NK-92 (cell line): Measurements from ENCODE around the gene ACTR3C.
"Not testable (repeated sequence)": the region's sequence is repeated elsewhere in the genome, so short reads cannot be mapped to it uniquely, and the experiment has no call there.

Experiments
- DNase-seq: peaks from one replicate; lab custom pipeline; 2025; ENCODE audit not compliant: unreplicated experiment; lab: John Stamatoyannopoulos, UW

ACTR3C gene

DNA sequence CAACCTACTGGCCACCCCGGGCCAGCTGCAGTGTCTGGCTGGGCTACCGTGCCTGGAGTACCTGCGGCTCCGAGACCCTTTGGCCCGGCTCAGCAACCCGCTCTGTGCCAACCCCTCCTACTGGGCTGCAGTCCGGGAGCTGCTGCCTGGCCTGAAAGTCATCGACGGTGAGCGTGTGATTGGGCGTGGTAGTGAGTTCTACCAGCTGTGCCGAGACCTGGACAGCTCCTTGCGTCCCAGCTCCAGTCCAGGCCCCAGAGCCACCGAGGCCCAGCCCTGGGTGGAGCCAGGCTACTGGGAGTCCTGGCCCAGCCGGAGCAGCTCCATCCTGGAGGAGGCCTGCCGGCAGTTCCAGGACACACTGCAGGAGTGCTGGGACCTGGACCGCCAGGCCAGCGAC is 13.8 kb upstream of the ACTR3C start:
- DNase-seq = no peak

DNA sequence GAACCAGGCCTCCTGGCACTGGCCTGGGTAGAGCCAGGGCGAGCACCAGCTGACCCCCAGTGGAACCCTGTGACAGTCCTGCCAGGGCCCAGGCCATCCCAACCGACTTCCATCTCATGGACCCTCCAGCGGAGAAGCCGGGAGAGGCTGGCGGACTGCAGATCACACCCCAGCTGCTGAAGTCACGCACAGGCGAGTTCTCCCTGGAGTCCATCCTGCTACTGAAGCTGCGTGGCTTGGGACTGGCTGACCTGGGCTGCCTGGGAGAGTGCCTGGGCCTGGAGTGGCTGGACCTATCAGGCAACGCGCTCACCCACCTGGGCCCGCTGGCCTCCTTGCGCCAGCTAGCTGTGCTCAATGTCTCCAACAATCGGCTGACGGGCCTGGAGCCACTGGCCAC is 13.4 kb upstream of the ACTR3C start:
- DNase-seq = no peak

DNA sequence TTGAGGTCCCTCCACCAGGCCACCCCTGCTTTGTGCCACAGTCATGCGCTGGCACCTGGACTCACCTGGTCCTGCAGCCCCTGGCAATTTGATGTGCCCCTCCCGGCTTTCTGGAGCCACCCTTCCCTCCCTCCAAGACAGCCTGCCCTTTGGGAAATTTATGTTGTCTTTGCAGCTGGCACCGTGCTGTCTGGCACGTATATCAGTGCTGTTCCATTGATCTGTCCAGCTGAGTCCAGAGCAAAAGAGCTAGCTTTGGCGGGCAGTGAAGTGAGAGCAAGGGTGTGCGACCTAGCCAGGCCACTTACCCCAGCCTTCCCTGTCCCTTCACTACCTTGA is 12.4 kb upstream of the ACTR3C start:
- DNase-seq = no peak

DNA sequence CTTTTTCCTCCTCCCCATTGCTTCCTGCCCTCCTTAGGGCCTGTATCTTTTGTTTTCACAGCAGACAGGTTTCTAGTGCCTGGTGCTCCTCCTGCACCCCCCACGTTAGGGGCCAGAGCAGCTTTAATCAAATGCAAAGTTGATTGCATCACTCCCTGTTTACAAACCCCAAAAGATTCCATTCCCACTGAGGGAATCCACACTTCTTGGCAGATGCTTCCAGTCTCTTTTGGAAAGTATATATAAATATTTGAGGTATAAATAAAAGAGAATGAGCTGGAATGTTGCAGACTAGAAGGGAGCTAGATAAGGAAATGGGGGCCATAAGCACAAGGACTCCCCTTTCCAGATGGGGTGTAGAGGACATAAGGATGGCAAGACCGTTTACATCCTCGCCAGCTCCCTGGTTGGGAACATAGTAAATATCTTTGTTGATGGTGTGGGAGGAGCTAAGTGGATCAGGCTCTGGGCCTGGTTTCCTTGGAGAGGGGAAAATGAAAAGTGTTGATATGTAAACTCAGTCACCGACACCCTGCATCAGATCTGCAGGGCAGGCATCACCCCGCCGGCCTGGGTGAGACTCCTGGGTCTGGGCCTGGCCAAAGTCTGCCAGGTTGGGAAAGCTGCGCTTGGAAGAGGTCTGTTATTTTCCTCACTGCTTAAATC is 11.9 kb upstream of the ACTR3C start:
- DNase-seq = no peak

DNA sequence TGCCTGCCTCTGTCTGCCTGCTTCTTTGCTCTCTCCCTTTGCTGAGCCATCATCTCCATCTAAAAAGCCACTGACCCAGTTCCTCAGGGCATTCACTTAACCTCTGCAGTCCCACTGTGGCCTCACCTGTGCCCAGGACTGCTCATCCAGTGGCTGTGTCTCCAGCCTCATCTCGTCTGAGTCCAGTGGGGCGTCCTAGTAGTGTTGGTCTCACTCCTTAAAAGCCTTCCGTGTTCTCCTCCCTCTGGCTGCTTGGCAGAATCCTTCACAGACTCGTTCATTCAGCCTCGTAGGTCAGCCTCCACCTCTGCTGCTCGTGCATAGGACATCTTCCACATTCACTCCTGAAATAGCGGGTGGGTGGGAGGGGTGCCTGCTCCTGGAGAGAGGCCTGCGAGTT is 10.8 kb upstream of the ACTR3C start:
- no peak for DNase-seq

DNA sequence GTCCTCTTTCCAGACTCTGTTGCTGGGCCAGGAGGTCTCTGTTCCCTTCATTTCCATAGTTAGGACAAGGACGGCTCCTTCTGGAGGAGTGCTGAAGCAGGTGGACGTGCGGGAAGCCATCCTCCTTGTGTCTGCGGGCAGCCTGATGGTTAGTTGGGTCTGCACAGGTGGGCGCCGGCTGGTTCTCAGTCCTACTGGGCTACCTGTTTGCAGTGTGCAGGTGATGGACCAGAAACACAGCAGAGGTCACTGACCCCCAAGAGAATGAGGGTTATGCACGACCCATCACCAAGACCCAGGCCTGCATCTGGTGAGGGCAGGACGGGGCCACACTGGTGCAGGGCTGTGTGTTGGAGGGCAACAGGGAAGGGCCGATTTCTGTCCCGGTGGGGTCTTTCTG is 10.3 kb upstream of the ACTR3C start:
- DNase-seq = no peak

DNA sequence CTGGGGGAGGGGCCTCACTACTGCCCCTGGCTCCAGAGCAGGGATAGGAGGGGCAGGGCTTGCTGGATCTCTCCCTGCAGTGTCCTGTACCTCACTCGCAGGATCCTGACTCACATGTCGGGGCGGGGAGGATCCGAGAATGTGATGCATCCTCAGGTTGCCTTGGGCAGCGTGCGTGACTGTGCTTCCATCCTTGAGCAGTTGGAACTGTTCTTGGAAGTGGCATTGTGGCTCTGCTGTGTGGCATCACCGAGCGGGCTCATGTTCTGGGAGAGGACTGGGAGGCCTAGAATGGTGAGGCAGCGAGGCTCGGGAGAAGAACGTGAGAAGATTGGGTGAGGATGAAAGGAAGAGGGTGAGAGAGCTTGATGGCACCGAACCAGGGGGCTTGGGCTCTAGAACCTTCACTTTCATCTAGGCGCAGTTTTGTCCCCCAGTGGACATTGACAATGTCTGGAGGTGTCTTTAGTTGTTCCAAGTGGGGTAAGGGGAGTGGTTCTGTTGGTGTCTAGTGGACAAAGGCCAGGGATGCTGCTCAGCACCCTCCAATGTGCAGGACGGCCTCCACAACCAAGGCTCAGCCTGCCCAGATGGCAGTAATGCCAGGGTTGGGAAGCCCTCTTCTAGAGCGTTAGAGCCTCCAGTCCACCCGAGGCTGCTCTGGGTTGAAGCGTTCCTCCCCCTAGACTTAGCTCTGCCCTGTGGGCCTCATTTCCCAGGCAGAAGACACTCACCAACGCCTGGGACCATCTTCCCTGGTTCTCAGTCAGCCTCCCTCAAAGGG is 9.7 kb upstream of the ACTR3C start:
- DNase-seq = no peak

DNA sequence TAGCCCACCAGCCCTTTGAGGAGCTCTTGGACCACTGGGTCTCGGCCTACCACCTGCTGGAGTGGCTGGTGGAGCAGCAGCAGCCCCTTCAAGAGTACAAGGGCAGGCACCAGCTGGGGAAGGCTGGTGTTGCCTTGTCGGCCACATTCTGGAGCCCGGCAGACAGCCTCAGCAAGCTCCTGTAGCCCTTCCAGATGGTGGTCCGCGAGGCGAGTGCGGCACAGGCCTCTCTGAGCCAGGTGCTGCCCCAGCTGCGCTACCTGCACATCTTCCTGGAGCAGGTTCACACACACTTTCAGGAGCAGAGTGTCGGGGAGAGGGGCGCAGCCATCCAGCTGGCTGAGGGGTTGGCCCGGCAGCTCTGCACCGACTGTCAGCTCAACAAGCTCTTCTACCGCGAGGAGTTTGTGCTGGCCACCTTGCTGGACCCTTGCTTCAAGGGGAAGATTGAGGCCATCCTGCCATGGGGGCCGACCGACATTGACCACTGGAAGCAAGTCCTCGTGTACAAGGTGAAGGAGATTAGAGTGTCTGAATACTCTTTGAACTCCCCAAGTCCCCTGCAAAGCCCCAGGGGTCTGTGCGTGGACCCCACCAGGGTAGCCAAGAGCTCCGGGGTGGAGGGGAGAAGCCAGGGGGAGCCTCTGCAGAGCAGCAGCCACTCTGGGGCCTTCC is 7.0 kb upstream of the ACTR3C start:
- DNase-seq = no peak

DNA sequence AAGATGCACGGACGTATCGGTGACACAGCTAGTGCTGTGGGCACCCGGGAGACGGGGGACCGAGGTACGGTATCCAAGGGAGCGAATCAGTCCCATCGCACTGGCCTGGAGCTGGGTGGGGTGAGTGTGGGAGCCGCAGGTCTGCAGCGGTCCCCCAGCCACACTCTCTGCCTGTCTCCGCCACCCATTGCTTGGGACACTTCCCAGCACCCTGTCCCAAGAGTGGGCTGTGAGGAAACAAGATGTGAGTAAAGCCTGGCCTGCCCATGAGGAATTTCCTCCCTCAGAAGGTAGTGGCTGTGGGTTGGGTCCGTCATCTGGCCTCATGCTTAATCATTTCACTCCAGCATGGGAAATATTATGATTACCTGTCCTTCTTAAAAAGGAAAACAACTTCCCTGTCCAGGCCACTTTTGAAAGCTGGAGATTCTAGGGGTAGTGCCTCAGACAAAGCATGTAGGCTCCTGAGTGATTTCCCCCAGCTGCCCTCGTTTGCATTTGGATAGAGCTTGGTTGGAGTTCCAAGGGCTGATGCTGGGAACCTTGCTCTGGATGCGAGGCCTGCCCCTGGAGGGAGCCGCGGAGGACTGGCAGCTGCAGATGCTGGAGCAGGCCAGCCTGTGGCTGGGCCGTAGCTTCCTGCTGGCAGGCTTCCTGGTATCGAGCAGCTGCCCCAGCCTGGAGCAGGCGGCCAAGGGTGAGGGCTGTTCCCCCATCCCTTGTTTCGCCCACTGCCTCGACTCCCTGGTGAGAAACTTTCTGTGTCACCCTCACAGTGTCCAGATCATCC is 6.2 kb upstream of the ACTR3C start:
- DNase-seq = no peak

DNA sequence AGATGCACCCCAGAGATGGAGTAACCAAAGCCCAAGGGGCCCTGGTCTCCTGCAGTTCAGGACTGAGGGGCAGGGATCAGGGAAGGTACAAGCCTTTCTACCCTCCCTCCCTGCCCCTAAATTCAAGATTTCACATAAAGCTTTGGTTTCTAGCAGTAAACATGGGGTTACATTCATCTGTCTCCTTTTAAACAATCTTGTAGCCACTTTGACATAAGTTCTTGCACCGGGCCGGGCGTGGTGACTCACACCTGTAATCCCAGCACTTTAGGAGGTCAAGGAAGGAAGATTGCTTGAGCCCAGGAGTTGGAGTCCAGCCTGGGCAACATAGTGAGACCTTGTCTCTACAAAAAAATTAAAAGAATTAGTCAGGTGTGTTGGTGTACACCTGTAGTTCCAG is 4.0 kb upstream of the ACTR3C start:
- no peak for DNase-seq

DNA sequence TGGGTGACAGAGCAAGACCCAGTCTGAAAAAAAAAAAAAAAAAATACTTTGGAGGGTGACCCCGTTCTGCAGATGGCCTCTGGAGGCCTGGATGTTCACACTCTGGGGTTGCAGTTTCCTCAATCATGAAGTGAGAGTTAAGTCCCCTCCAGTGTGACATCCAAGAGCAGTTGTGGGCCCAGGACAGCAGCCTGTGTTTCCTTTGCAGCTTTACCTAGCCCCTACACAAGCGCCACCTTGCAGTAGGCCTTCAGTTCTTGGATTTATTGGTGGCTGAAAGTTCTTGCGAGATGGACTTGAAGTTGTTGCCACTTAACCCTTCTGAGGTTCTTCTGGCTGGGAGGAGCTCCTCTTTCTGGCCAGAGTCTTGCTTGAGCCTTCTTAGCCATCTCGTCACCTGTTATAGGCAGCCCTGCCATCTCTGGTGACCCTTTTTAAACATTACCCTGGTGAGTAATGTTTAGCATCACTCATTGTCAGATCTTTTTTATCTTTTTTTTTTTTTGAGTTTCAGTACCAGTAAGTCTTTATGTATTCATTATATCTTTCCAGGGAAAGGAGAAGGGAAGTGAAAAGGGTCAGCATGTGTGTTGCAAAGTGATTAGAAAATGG is 3.4 kb upstream of the ACTR3C start:
- DNase-seq = no peak

DNA sequence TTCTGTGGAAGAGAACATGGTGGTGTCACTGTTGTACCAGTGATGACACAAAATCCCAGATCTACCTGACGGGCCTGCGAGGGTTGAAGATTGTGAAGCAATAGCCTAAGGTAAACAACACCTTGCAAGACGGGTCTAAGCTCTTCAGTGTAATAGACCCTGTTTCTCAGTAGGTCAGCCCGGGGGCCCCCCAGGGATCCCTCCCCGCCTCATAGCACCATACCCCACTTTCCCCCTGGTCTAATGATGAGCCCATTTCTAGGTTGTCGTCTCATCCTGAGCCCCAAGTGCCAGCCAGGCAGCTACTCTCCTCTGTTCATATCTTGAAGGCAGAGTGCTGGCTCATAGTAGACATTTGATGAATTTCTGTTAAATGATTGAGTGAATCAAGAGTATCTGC is 2.6 kb upstream of the ACTR3C start:
- no peak for DNase-seq

DNA sequence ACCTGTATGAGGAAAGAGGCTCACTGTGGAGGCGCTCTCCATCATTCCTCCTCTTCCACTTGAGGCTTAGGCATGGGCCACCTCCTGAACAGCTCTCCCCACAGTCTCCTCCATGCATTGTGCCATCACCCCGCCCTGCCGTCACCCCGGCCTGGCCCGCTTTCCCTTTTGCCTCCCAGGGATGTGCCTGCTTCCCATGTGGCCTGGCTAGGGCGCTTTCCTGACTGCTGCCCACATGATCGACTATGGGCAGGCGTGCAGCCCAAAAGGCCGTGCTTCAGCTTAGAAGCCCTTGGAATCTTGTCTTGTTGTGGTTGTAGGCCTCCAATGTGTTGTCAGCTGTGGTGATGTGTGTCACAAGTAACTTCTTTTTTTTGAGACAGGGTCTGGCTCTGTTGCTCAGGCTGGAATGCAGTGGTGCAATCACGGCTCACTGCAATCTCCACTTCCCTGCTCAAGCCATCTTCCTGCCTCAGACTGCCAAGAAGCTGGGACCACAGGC is 1.8 kb upstream of the ACTR3C start:
- no peak for DNase-seq

DNA sequence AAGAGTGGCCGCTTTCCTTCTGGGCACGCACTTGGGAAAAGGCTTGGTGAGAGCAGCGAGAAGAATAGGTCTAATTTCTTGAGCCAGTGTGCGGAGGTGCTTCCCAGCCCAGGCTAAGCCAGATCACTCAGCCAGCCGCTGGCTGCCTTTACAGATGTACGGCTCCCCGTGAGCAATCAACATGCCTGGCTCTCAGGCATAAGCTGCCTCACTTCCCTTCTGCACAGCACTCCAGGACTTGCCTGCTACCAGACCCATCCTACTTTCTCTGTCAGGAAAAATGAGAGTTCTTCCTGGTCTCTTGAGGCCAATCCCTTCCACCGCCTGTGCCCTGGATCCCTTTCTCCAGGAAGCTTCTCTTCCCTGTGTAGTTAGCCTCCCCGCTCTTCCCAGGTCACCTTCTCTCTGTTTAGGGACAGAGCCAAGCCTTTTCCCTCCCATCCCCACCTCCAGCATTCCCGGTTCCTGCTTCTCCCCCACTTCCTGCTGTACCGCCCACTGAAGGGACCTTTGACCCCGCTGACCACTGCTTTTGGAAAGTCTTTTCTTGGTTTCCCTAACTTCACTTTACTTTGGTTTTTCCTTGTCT is 1.1 kb upstream of the ACTR3C start:
- DNase-seq = no peak

DNA sequence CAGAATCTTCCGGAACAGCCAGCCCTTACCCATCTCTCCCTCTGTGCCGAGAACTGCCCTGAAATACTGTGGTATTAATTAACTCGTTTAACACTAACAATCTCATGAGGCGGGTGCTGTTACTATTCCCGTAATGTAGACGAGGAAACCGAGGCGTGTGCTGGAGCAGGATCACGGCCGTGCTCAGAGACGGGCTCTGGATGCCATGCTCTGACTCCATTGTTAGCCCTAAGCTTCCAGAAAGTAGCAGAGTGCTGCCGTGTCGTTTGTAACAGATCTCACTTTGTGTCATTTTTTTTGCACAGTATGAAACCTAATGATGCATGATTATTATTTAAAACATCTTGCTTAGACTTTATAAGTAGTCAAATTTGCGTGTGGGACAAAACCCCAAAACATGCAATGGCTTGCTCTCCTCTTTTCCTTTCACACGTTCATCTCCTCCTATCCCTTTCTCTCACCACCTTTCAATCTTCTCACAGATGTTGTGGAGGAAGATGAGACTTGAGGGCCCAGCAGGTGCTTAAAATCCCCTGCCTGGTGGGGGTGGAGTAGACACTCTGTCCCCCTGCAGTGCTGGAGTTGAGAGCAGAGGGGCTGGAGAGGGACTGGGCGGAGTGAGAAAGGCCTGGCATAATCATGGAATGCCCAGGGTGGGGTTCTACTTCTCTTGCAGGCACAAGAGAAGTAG is 482 bp upstream of the ACTR3C start:
- no peak for DNase-seq

DNA sequence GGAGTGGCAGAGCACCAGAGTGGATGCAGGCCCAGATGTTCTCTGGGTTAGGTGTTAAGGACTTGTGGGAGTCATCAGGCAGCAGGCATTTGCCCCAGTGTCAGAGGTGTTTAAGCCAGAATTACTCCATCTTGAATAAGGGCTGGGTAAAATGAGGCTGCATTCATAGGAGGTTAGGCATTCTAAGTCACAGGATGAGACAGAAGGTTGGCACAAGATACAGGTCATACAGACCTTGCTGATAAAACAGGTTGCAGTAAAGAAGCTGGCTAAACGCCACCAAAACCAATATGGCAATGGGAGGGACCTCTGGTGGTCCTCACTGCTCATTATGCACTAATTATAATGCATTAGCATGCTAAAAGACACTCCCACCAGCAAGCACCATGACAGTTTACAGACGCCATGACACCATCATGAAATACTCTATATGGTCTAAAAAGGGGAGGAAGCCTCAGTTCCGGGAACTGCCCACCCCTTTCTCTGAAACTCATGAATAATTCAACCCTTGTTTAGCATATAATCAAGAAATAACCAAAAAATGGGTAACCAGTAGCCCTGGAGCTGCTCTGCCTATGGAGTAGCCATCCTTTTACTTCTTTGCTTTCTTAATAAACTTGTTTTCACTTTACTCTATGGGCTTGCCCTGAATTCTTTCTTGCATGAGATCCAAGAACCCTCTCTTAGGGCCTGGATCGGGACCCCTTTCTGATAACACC is 1.1 kb downstream of the ACTR3C start:
- DNase-seq = no peak

DNA sequence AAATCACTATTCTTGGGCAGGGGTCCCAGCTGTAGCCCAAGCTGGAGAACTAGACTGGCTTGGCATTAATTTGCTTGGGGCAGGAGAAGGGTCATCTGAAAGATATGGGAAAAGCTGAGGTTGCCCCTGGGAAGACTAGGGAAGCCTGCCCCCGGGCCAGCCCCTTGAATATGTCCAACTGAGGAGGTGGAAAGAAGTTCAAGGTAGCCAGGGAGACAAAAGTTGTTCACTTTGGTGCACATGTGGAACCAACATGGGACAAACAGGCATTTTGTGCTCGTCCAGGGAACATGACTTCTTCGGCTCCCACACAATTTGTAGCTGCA is 1.6 kb downstream of the ACTR3C start:
- DNase-seq = no peak

DNA sequence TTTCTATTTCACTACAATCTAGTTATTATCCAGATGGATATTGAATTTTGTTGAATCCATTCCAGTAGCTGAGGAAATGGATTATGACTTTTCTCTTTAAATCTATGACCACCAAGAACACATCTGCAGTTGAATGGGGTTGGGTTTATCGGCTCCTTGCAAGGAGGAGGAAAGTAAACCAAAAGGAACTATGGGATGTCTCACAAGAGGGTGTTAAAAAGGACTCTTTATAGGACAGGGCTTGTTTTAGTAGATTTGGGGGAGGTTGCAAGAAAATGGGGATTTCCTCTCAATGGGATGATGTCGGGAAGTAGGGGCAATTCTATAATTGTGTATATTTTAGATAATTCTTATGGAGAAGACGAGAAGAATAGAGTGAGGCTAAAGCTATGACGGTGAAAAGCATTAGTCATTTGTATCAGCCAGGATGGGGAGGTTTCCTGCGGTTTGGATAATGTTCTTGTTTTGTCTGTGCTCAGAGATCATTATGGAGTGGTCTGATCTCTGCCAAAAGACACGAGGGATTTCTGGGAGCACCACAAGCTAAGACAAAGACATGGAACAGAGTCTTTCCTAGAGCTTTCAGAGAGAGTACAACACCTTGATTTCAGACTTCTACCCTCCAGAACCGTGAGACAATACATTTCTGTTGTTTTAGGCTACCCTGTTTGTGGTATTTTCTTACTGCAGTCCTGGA is 5.4 kb downstream of the ACTR3C start:
- no peak for DNase-seq

DNA sequence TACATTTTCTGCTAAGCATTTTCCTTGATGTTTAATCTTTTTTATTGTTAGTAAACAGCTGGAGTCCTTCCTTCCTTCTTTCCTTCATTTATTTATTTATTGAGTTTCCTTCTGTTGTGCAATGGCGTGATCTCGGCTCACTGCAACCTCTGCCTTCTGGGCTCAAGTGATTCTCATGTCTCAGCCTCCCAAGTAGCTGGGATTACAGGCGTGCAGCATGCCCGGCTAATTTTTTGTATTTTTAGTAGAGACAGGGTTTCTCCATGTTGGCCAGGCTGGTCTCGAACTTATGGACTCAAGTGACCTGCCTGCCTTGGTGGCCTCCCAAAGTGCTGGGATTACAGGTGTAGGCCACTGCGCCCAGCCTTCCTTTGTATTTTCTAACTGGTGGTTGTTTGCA is 6.4 kb downstream of the ACTR3C start:
- DNase-seq = not testable (repeated sequence)
